Tibial artery (tissue), 4 donors: Measurements from ENCODE around the gene ALX3.

ENCODE experiments used
- DNase-seq, 2 donors: peaks; one replicate each; pipeline ENCODE4 v3.0.0-alpha.2; 2019
- H3K27ac ChIP-seq, 2 donors: fragments of 200-600 bp; sonication (generic) in 1 of 2; 1 replicate in 1 of 2; 2 replicates in 1 of 2; pipeline ENCODE4 v1.5.1; 2018 to 2019; ENCODE audit warnings: mild to moderate bottlenecking in 1 of 2
- H3K27me3 ChIP-seq, 2 donors: fragments of 200-600 bp; sonication (generic) in 1 of 2; one replicate each; pipeline versions ENCODE4 v1.5.1 to v1.6.0; 2016 to 2019
- H3K36me3 ChIP-seq, 3 donors: fragments of 200-600 bp; sonication (generic) in 2 of 3; one replicate each; pipeline ENCODE4 v1.5.1; 2016 to 2019; ENCODE audit warnings: mild to moderate bottlenecking in 2 of 3
- H3K4me1 ChIP-seq, 4 donors: fragments of 200-600 bp; sonication (generic) in 2 of 4; 1 replicate in 3 of 4; 2 replicates in 1 of 4; pipeline ENCODE4 v1.5.1; 2016 to 2019
- H3K4me3 ChIP-seq, 2 donors: fragments of 200-600 bp; sonication (generic) in 1 of 2; 1 replicate in 1 of 2; 2 replicates in 1 of 2; pipeline ENCODE4 v1.5.1; 2018 to 2019; ENCODE audit warnings: mild to moderate bottlenecking in 2 of 2
- H3K9me3 ChIP-seq, 3 donors: fragments of 200-600 bp; sonication (generic) in 1 of 3; one replicate each; pipeline ENCODE4 v1.5.1; 2016 to 2019
- CTCF ChIP-seq, 2 experiments: fragments of 200-600 bp in 1 of 2; fragments of 450-650 bp in 1 of 2; IDR thresholded peaks; one replicate each; pipeline ENCODE4 v1.5.1; 2017 to 2019; ENCODE audit warnings: antibody characterized with exemption in 2 of 2, mild to moderate bottlenecking in 1 of 2, moderate library complexity in 1 of 2
- intact Hi-C: fragments of 100-400 bp; cut with DNase I; formaldehyde crosslinking; loops from one replicate; pipeline ENCODE4 v1.15.0; 2023; ENCODE audit warnings: low total_unique reads

The ALX3 gene

GRCh38 chr1:110088739-110089316 is 18.4 kb upstream of the ALX3 start:
- H3K9me3 ChIP-seq, result no peaks in the 10 kb centered on the region
- H3K27me3 ChIP-seq, result peaks cover 0 to 2% of the 10 kb centered on the region in 2 donors
- intact Hi-C loops, result no loop called here
- H3K27ac ChIP-seq, result no peak overlapping the region
- no peak overlapping the region for H3K4me3 ChIP-seq
- no peak for TF ChIP-seq CTCF (IDR thresholded peaks at IDR 0.05)
- DNase-seq, result no peak
- H3K36me3 ChIP-seq, result no peaks in the 10 kb centered on the region
- peaks cover 0 to 9% (median 5%) of the 10 kb centered on the region in 4 donors for H3K4me1 ChIP-seq

DNA sequence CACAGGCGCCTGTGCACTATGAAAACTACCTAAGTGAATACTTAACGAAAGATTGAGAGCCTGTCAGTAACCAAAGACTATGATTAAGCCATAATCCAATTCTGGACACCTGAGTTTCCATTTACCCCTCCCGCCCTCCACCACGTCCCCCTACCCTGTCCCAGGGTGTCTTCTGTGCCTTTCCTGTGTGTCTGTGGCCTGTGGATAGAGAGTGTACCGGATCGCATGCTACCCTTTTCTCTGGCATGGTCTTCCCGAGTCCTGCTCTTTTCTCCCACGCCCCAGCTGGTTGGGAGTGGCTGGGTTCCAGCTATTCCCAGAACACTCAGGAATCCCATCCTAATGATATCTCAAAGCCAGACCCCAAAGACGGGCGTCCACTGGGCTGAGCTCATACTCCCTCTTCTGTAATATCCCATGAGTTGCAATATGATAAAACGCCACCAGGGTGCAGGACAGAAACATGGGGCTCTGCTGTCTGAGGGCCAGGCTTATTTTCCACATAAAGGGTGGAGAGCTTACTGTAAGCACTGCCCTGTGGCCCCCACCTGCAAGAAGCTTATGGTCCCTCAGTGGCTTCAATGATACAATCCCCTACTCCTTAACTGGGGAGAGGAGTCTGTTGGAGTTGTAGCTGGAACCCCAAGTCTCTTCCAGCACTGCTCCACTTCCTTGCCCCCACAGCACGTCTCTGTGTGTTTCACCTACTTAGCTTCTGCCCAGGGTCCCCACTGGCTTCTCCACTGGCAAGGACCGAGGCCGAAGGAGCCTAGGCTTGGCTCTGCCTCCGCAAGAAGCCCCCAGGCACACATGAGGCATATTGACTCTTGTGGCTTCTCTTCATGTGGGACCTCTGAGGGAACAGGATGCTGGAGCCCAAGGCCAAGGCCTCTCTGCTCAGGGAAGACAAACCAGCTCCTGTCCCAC is 17.6 kb upstream of the ALX3 start:
- Histone ChIP-seq H3K4me3 (no peak overlapping the region), H3K27ac (no peak overlapping the region), H3K4me1 (peaks cover 0 to 12% (median 5%) of the 10 kb centered on the region in 4 donors), H3K36me3 (no peaks in the 10 kb centered on the region), H3K9me3 (no peaks in the 10 kb centered on the region), H3K27me3 (peaks cover 0 to 2% of the 10 kb centered on the region in 2 donors)
- TF ChIP-seq CTCF (IDR thresholded peaks at IDR 0.05), result peak; percentile 46 to 66
- DNase-seq, result peak in 1 of 2 donors; percentile 49
- intact Hi-C loops, result no loop called here

DNA sequence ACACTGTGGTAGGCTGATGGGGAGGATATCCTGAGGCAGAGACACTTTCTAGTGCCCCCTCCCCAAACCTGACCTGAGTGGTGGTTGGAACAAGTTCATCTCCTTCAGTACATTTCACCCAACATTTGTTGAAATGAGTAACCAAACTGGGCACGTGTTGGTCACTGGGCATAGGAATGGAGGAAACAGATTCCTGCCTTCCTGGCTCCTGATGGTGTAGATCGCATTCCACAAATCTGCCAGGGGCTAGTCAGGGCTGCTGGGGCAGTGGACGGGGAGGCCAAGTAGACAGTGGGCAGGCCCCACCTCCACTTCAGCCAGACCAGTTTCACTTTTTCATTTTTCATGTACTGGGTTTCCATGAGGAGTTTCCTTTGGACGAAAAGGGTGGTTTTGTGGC is 16.5 kb upstream of the ALX3 start:
- Histone ChIP-seq H3K4me1 (peaks cover 0 to 12% (median 5%) of the 10 kb centered on the region in 4 donors), H3K27ac (no peak overlapping the region), H3K9me3 (no peaks in the 10 kb centered on the region), H3K27me3 (peaks cover 0 to 2% of the 10 kb centered on the region in 2 donors), H3K36me3 (no peaks in the 10 kb centered on the region), H3K4me3 (no peak overlapping the region)
- intact Hi-C loops, result no loop called here
- DNase-seq, result no peak
- TF ChIP-seq CTCF (IDR thresholded peaks at IDR 0.05), result no peak

- no peaks in the 10 kb centered on the region for H3K9me3 ChIP-seq
- intact Hi-C loops, result no loop called here
- peaks cover 0 to 12% (median 5%) of the 10 kb centered on the region in 4 donors for H3K4me1 ChIP-seq
- no peaks in the 10 kb centered on the region for H3K36me3 ChIP-seq
- no peak for DNase-seq
- H3K27ac ChIP-seq, result peak overlapping the region in 1 of 2 donors; percentile 81
- no peak for TF ChIP-seq CTCF (IDR thresholded peaks at IDR 0.05)
- no peak overlapping the region for H3K4me3 ChIP-seq
- peaks cover 0 to 2% of the 10 kb centered on the region in 2 donors for H3K27me3 ChIP-seq
Measured at GRCh38 chr1:110085671-110086070, 15.2 kb upstream of the ALX3 start.

DNA sequence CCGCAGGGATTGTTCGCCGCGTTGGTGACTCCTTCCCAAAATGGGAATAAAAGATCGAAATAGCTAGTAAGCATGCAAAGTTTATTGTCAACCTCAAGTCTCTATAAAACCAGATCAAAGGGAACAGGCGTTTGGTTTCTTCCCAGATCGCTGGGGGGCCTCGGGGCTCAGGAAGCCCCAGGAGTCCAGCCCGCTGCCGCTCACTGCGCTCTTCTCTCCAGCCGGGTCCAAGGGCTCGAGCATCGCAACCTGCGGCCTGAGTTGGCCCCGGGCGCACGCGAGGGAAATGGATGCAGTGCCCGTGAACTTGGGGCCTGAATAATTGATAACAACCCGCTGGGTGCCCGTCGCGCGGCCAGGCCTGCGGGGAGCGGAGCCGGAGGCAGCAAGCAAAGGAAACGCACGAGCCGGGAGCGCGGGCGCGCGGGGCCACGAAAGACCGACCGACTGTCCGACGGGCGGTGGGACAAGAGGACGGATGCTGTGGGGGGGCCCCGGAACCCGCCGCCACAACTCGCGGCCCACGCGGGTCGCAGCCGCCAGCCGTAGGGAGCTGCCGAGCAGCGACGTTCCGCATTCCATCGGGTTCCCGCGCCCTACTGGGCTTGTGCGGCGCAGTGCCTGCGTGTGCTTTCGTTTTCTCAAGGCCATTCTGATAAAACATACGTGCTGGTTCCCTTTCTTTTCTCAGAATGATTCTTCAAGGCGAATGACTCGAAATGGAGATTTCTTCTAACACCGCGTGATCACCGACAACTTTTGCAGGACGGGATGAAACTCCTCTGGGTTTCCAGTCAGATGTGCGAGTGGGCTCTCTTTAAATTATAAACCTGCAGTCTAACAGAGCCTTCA is 14.0 kb upstream of the ALX3 start:
- Histone ChIP-seq H3K36me3 (no peaks in the 10 kb centered on the region), H3K4me1 (peaks cover 0 to 12% (median 5%) of the 10 kb centered on the region in 4 donors), H3K27ac (peak overlapping the region; percentile 81 to 82), H3K27me3 (peaks cover 0 to 2% of the 10 kb centered on the region in 2 donors), H3K9me3 (no peaks in the 10 kb centered on the region), H3K4me3 (peak overlapping the region; percentile 64 to 84)
- DNase-seq, result peak; percentile 34 to 77
- intact Hi-C loops, result no loop called here
- no peak for TF ChIP-seq CTCF (IDR thresholded peaks at IDR 0.05)
